SK-N-SH (cell line): ENCODE data around the gene BIRC7. TPM values are rescaled to one million over a fixed set of nuclear protein-coding genes. Genes with fewer than 3 reads are reported as not detected.

Experiments used
- CTCF ChIA-PET: fragments of 300-600, 350-600 bp; formaldehyde crosslinking; extraction: SDS; loops from one replicate; lab custom pipeline; 2021; lab: Yijun Ruan, JAX
- POLR2A ChIA-PET: fragments of 350-600 bp; sonication (Branson Sonifier 250); formaldehyde crosslinking; extraction: SDS; loops from one replicate; lab custom pipeline; 2020; ENCODE audit warnings: antibody characterized with exemption, inconsistent platforms; lab: Yijun Ruan, JAX
- DNase-seq: peaks from one replicate; pipeline ENCODE4 v3.0.0; 2012
- H2AFZ ChIP-seq: fragments of 200-600 bp; sonication (generic); 2 replicates; pipeline ENCODE4 v1.8.1; 2016; ENCODE audit warnings: antibody characterized with exemption, mild to moderate bottlenecking, low read depth
- H3F3A ChIP-seq: fragments of 200-600 bp; sonication (generic); replicated peaks from 2 replicates; pipeline ENCODE3; 2016; ENCODE audit warnings: antibody characterized with exemption, mild to moderate bottlenecking; ENCODE audit not compliant: insufficient read depth
- H3K27ac ChIP-seq, 2 experiments: fragments of 200-500 bp in 1 of 2; fragments of 200-600 bp in 1 of 2; sonication (Bioruptor generic) in 1 of 2; sonication (generic), shearing (Covaris generic) in 1 of 2; 2 replicates each; pipeline versions ENCODE4 v1.5.1 to v1.6.1; 2014 to 2016; ENCODE audit warnings: low read depth in 2 of 2, inconsistent platforms in 1 of 2, low read length in 1 of 2, mild to moderate bottlenecking in 1 of 2, mixed read lengths in 1 of 2
- H3K27me3 ChIP-seq: fragments of 200-600 bp; sonication (generic), shearing (Covaris generic); 2 replicates; pipeline ENCODE4 v1.6.1; 2016; ENCODE audit warnings: mixed run types; ENCODE audit not compliant: insufficient read depth
- H3K36me3 ChIP-seq, 2 experiments: fragments of 200-500 bp in 1 of 2; fragments of 200-600 bp in 1 of 2; sonication (Bioruptor generic) in 1 of 2; sonication (generic) in 1 of 2; replicated peaks in 1 of 2; 2 replicates each; pipeline versions ENCODE3 to v1.5.1; 2014 to 2016; ENCODE audit warnings: low read length in 1 of 2, mild to moderate bottlenecking in 1 of 2; ENCODE audit not compliant: insufficient read depth in 2 of 2, control insufficient read depth in 1 of 2
- H3K4me1 ChIP-seq, 2 experiments: fragments of 200-500 bp in 1 of 2; fragments of 200-600 bp in 1 of 2; sonication (Bioruptor generic) in 1 of 2; sonication (generic), shearing (Covaris generic) in 1 of 2; 2 replicates each; pipeline versions ENCODE4 v1.5.1 to v1.6.1; 2014 to 2016; ENCODE audit warnings: low read depth in 1 of 2, low read length in 1 of 2, mixed run types in 1 of 2; ENCODE audit not compliant: insufficient read depth in 2 of 2, control insufficient read depth in 1 of 2
- H3K4me2 ChIP-seq: fragments of 200-600 bp; sonication (generic), shearing (Covaris generic); 2 replicates; pipeline ENCODE4 v1.6.1; 2017; ENCODE audit warnings: mixed run types
- H3K4me3 ChIP-seq, 2 experiments: fragments of 200-500 bp in 1 of 2; fragments of 200-600 bp in 1 of 2; sonication (Bioruptor generic) in 1 of 2; sonication (generic), shearing (Covaris generic) in 1 of 2; 2 replicates each; pipeline versions ENCODE4 v1.5.1 to v1.8.1; 2014 to 2016; ENCODE audit warnings: low read depth in 2 of 2, inconsistent platforms in 1 of 2, low read length in 1 of 2, mild to moderate bottlenecking in 1 of 2, mixed read lengths in 1 of 2, moderate library complexity in 1 of 2
- H3K79me2 ChIP-seq: fragments of 200-600 bp; sonication (generic); 2 replicates; pipeline ENCODE4 v1.8.1; 2017; ENCODE audit warnings: mild to moderate bottlenecking; ENCODE audit not compliant: insufficient read depth
- H3K9ac ChIP-seq: fragments of 200-600 bp; sonication (generic); 2 replicates; pipeline ENCODE4 v1.6.1; 2017; ENCODE audit warnings: mixed run types
- H3K9me2 ChIP-seq: fragments of 200-600 bp; sonication (generic); 2 replicates; pipeline ENCODE4 v1.6.1; 2017; ENCODE audit warnings: mixed run types
- H3K9me3 ChIP-seq: fragments of 200-600 bp; sonication (generic); 2 replicates; pipeline ENCODE4 v1.6.1; 2017; ENCODE audit warnings: mixed run types, mild to moderate bottlenecking, moderate library complexity
- H4K20me1 ChIP-seq: fragments of 200-600 bp; sonication (generic); 2 replicates; pipeline ENCODE4 v1.6.1; 2017; ENCODE audit warnings: mild to moderate bottlenecking, mixed run types; ENCODE audit not compliant: insufficient read depth
- ELF1 ChIP-seq: IDR thresholded peaks from 2 replicates; pipeline ENCODE4 v1.4.0; 2012
- EP300 ChIP-seq, 2 experiments: IDR thresholded peaks; 2 replicates each; pipeline versions ENCODE4 v1.4.0 to v1.6.1; 2012; ENCODE audit warnings: borderline replicate concordance in 1 of 2, low read depth in 1 of 2, low read length in 1 of 2
- EZH2phosphoT487 ChIP-seq: fragments of 200-600 bp; sonication (generic); IDR thresholded peaks from 2 replicates; pipeline ENCODE4 v1.6.1; 2017; ENCODE audit warnings: low read depth, mixed run types, mild to moderate bottlenecking, antibody characterized with exemption, moderate library complexity, borderline replicate concordance
- FOXJ3 ChIP-seq: sonication (generic); formaldehyde crosslinking; IDR thresholded peaks from 2 replicates; pipeline ENCODE4 v1.5.1; 2020; ENCODE audit warnings: mild to moderate bottlenecking, missing genetic modification reagents
- FOXM1 ChIP-seq: IDR thresholded peaks from 2 replicates; pipeline ENCODE4 v1.4.0; 2012; ENCODE audit warnings: low read depth, mild to moderate bottlenecking
- GATA2 ChIP-seq: sonication (generic); formaldehyde crosslinking; IDR thresholded peaks from 2 replicates; pipeline ENCODE4 v1.5.0; 2020; ENCODE audit warnings: mild to moderate bottlenecking, missing genetic modification reagents
- JUND ChIP-seq: IDR thresholded peaks from 2 replicates; pipeline ENCODE4 v1.4.0; 2012
- MAX ChIP-seq: IDR thresholded peaks from 2 replicates; pipeline ENCODE4 v1.4.0; 2012; ENCODE audit warnings: low read depth
- MXI1 ChIP-seq: IDR thresholded peaks from 2 replicates; pipeline ENCODE4 v1.6.1; 2012; ENCODE audit warnings: mild to moderate bottlenecking, low read depth, low read length, improper control_type of control experiment
- NFIC ChIP-seq: IDR thresholded peaks from 2 replicates; pipeline ENCODE4 v1.4.0; 2012; ENCODE audit warnings: borderline replicate concordance
- NRF1 ChIP-seq: IDR thresholded peaks from 2 replicates; pipeline ENCODE4 v1.6.1; 2012; ENCODE audit warnings: low read depth, mild to moderate bottlenecking, low read length
- RAD21 ChIP-seq: IDR thresholded peaks from 2 replicates; pipeline ENCODE4 v1.6.1; 2012; ENCODE audit warnings: mild to moderate bottlenecking, low read length
- RCOR1 ChIP-seq: fragments of 150-350 bp; IDR thresholded peaks from 2 replicates; pipeline ENCODE4 v1.6.1; 2017; ENCODE audit warnings: antibody characterized with exemption, low read length
- RFX5 ChIP-seq: IDR thresholded peaks from 2 replicates; pipeline ENCODE4 v1.6.1; 2012; ENCODE audit warnings: mild to moderate bottlenecking, improper control_type of control experiment, low read length
- TEAD4 ChIP-seq: IDR thresholded peaks from 2 replicates; pipeline ENCODE4 v1.4.0; 2012; ENCODE audit warnings: mild to moderate bottlenecking, borderline replicate concordance; ENCODE audit not compliant: insufficient read depth
- USF2 ChIP-seq: fragments of 150-350 bp; IDR thresholded peaks from 2 replicates; pipeline ENCODE4 v1.6.1; 2017; ENCODE audit warnings: antibody characterized with exemption, low read length, low read depth, borderline replicate concordance
- WGBS: methylation state at CpG from one replicate; pipeline ENCODE4 v1.1.6; 2017; ENCODE audit warnings: low lambda C conversion rate; 5-methylcytosine and 5-hydroxymethylcytosine counted together
- polyA plus RNA-seq, 3 experiments: library from polyadenylated mRNA; depleted of rRNA; stranded (reverse); fragments of >200 nt; gene quantifications; 2 replicates each; pipeline ENCODE4 v1.2.3, GENCODE V29; 2012

Gene BIRC7
- polyA plus RNA-seq, 1 of the 3 experiments (the other 2 are of a cell fraction), result not detected

- CTCF ChIA-PET, result interaction anchor here (1.4 to 2.2 kb wide), 2 partner anchors 15 to 29 kb away, joined by 6 to 8 read pairs; no protein-coding TSS in a partner anchor
- POLR2A ChIA-PET, result no interaction called here
Observed at GRCh38 chr20:63194797-63195173, 40.9 kb upstream of the BIRC7 start.

DNA sequence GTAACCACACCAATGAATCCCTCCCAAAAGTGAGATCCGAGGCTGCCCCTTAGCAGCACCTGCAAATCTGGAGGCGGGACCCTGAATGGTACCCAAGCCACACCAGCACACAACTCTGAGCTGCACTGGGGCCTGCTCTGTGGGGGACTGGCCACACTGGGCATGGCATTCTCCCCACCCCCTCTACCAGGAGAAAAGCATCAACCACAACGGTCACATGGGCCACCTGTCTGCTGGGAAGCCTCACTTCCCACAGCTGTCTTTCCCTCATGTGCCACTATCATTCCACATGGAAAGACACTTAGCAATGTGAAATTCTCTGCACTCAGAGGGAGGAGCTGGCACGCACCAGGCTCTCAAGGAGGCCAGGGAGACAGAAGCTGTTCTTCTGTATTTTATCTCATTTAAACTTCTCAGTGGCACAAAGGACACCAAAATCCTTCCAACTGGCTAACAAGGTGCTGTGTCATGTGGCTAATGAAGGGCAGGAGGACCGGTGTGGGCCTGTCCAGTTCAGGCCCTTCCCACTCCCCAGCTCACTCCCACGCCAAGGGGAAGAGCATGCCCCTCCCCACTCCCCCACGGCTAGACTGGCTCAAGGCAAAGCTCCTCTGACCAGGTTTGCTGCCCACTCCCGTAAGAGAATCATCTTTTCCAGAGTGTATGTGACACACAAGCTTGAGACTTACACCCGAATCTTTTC is 38.8 kb upstream of the BIRC7 start:
- ChIA-PET POLR2A (no interaction called here), CTCF (interaction anchor here (1.3 to 1.5 kb wide), 4 partner anchors 14 to 185 kb away, joined by 3 to 11 read pairs (median 6); no protein-coding TSS in a partner anchor)
- 77% methylated on average over 8 of the region's 9 CpGs for WGBS
- no peaks in the 10 kb centered on the region for H3K27me3 ChIP-seq
- peaks cover 59% of the 10 kb centered on the region for H3K79me2 ChIP-seq
- no peak for DNase-seq
- H3K27ac ChIP-seq, result no peak overlapping the region
- no peaks in the 10 kb centered on the region for H3K9me2 ChIP-seq
- H3K4me1 ChIP-seq, result peaks cover 2 to 6% of the 10 kb centered on the region in 2 experiments; a peak in 2 of 4 replicates
- H3K4me2 ChIP-seq, result peak overlapping the region; percentile 35; the same call in 1 of the 2 replicates
- H3K4me3 ChIP-seq, result no peak overlapping the region
- peaks cover 18 to 28% of the 10 kb centered on the region in 2 experiments for H3K36me3 ChIP-seq
- H3K9ac ChIP-seq, result no peak overlapping the region
- no peaks in the 10 kb centered on the region for H3K9me3 ChIP-seq
- TF ChIP-seq EZH2phosphoT487 (no peak), NFIC (no peak)
- H3F3A ChIP-seq, result no peaks in the 10 kb centered on the region
- peaks cover 75% of the 10 kb centered on the region for H4K20me1 ChIP-seq
- no peak overlapping the region for H2AFZ ChIP-seq

More at GRCh38 chr20:63194797-63195173, 40.9 kb upstream of the BIRC7 start:
- Histone ChIP-seq H3K27me3 (no peaks in the 10 kb centered on the region), H4K20me1 (peaks cover 53% of the 10 kb centered on the region), H3K9me3 (no peaks in the 10 kb centered on the region), H3K36me3 (peaks cover 13% of the 10 kb centered on the region in 2 experiments), H3K4me3 (no peak overlapping the region), H2AFZ (no peak overlapping the region), H3F3A (no peaks in the 10 kb centered on the region), H3K27ac (no peak overlapping the region), H3K4me2 (no peak overlapping the region), H3K4me1 (peaks cover 2 to 6% of the 10 kb centered on the region in 2 experiments; a peak in 2 of 4 replicates), H3K79me2 (peaks cover 38% of the 10 kb centered on the region), H3K9me2 (no peaks in the 10 kb centered on the region)
- 96% methylated on average over 4 of the region's 4 CpGs for WGBS
- TF ChIP-seq USF2, result no peak
- TF ChIP-seq FOXM1, result no peak
- TF ChIP-seq FOXJ3, result no peak
- no peak for TF ChIP-seq EP300 (IDR thresholded peaks at IDR 0.05; ENCODE audit: borderline replicate concordance in 1 of 2, low read depth in 1 of 2, low read length in 1 of 2)
- TF ChIP-seq GATA2 (CRISPR knock-in tag), result no peak
- TF ChIP-seq MXI1, result no peak
- TF ChIP-seq NFIC, result no peak
- no peak for TF ChIP-seq TEAD4
- no peak for TF ChIP-seq RCOR1
- no peak for TF ChIP-seq RFX5
- TF ChIP-seq NRF1, result no peak
- no peak for TF ChIP-seq JUND
- no peak for TF ChIP-seq ELF1
- no peak for TF ChIP-seq RAD21
- TF ChIP-seq MAX, result no peak
- TF ChIP-seq, all 33 proteins: peak for 0
- no peak for DNase-seq
- H3K9ac ChIP-seq, result no peak overlapping the region
